ENCODE results near the gene TEX47.

Gene TEX47

GRCh38 chr7:88746126-88746525 is 49.4 kb downstream of the TEX47 start:
- DNase-seq (ENCODE audit: low read depth): no peak
